ENCODE measurements around the gene SACS. TPM values are rescaled to one million over a fixed set of nuclear protein-coding genes. Genes with fewer than 3 reads are reported as not detected.
A peak's percentile ranks its signal among the peaks of the same experiment; 100 is the strongest.

Gene SACS
- total RNA-seq, 1 donor from 2014 or later = 56.0 TPM

- no peak for TF ChIP-seq CTCF (IDR thresholded peaks at IDR 0.05; ENCODE audit: insufficient read depth, low read length, poor library complexity, severe bottlenecking)
- H3K4me3 ChIP-seq (ENCODE audit: low read depth, low read length) = no peak overlapping the region
- DNase-seq (ENCODE audit: low read depth) = no peak
- H3K27me3 ChIP-seq (ENCODE audit: control insufficient read depth, insufficient read depth, low read length) = no peaks in the 10 kb centered on the region
- H3K36me3 ChIP-seq (ENCODE audit: control insufficient read depth, insufficient read depth, low read length) = no peaks in the 10 kb centered on the region
Observed at GRCh38 chr13:23385931-23386330, 47.6 kb downstream of the SACS start.

GRCh38 chr13:23384111-23384510 lies 49.4 kb downstream of the SACS start:
- TF ChIP-seq CTCF (IDR thresholded peaks at IDR 0.05; ENCODE audit: insufficient read depth, low read length, poor library complexity, severe bottlenecking) = no peak
- Histone ChIP-seq H3K36me3 (ENCODE audit: control insufficient read depth, insufficient read depth, low read length) (no peaks in the 10 kb centered on the region), H3K27me3 (ENCODE audit: control insufficient read depth, insufficient read depth, low read length) (no peaks in the 10 kb centered on the region), H3K4me3 (ENCODE audit: low read depth, low read length) (no peak overlapping the region)
- peak; percentile 71 for DNase-seq (ENCODE audit: low read depth)

GRCh38 chr13:23383151-23383550 lies 50.4 kb downstream of the SACS start:
- no peak overlapping the region for H3K4me3 ChIP-seq (ENCODE audit: low read depth, low read length)
- no peaks in the 10 kb centered on the region for H3K36me3 ChIP-seq (ENCODE audit: control insufficient read depth, insufficient read depth, low read length)
- H3K27me3 ChIP-seq (ENCODE audit: control insufficient read depth, insufficient read depth, low read length) = no peaks in the 10 kb centered on the region
- no peak for TF ChIP-seq CTCF (IDR thresholded peaks at IDR 0.05; ENCODE audit: insufficient read depth, low read length, poor library complexity, severe bottlenecking)
- no peak for DNase-seq (ENCODE audit: low read depth)

GRCh38 chr13:23381866-23382265 lies 51.6 kb downstream of the SACS start:
- H3K4me3 ChIP-seq (ENCODE audit: low read depth, low read length) = no peak overlapping the region
- no peak for DNase-seq (ENCODE audit: low read depth)
- TF ChIP-seq CTCF (IDR thresholded peaks at IDR 0.05; ENCODE audit: insufficient read depth, low read length, poor library complexity, severe bottlenecking) = no peak
- no peaks in the 10 kb centered on the region for H3K27me3 ChIP-seq (ENCODE audit: control insufficient read depth, insufficient read depth, low read length)
- H3K36me3 ChIP-seq (ENCODE audit: control insufficient read depth, insufficient read depth, low read length) = no peaks in the 10 kb centered on the region

- Histone ChIP-seq H3K4me3 (ENCODE audit: low read depth, low read length) (no peak overlapping the region), H3K27me3 (ENCODE audit: control insufficient read depth, insufficient read depth, low read length) (no peaks in the 10 kb centered on the region), H3K36me3 (ENCODE audit: control insufficient read depth, insufficient read depth, low read length) (no peaks in the 10 kb centered on the region)
- no peak for TF ChIP-seq CTCF (IDR thresholded peaks at IDR 0.05; ENCODE audit: insufficient read depth, low read length, poor library complexity, severe bottlenecking)
- DNase-seq (ENCODE audit: low read depth) = no peak
Observed at GRCh38 chr13:23380534-23380933, 53.0 kb downstream of the SACS start.

GRCh38 chr13:23377983-23378632 lies 55.4 kb downstream of the SACS start:
- Histone ChIP-seq H3K27me3 (ENCODE audit: control insufficient read depth, insufficient read depth, low read length) (no peaks in the 10 kb centered on the region), H3K4me3 (ENCODE audit: low read depth, low read length) (no peak overlapping the region), H3K36me3 (ENCODE audit: control insufficient read depth, insufficient read depth, low read length) (no peaks in the 10 kb centered on the region)
- TF ChIP-seq CTCF (IDR thresholded peaks at IDR 0.05; ENCODE audit: insufficient read depth, low read length, poor library complexity, severe bottlenecking) = no peak
- DNase-seq (ENCODE audit: low read depth) = peak; percentile 84
